GM18526 (cell line): ENCODE results near the gene PHKA2.

Experiments used
- POLR2A ChIP-seq: IDR thresholded peaks from 3 replicates; pipeline ENCODE4 v1.6.1; 2011; ENCODE audit not compliant: insufficient read length; ENCODE audit errors: extremely low read depth

The PHKA2 gene

DNA sequence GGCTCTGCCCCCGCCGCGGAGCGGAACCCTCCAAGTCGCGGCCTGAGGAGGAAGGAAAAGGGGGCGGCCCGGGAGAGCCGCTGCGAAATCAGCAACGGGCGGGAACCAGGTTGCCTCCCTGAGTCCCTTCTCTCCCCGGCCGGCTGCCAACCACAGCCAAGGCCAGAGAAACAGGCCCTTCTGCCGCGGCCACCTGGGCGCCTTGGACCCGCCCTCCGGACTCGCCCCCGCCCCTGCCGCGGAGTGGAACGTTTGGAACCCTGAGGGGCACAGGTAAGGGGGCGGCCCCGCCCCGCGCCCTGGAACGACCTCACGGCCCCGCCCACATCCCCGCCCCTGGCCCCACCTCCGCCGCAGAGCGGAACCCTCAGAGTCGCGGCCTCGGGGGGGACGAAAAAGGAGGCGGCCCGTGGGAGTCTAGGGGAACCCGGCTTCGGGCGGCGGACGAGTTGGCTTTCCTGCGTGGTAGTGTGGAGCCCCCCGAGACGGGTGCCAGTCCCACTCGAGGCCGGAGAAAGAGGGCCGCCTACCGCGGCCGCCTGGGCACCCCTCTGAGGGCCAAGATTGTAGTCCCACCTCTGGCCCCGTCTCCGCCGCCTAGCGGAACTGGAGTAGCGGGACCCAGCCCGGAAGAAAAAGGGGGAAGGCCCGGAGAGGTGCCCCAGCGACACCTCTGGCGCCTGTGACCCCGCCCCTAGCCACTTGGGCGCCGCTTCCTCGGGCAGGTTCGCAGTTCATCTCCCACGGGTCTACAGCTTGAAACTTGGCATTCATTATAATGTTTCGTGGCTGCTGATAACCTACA, 669 bp upstream of the PHKA2 start:
- TF ChIP-seq POLR2A: peak; percentile 64

DNA sequence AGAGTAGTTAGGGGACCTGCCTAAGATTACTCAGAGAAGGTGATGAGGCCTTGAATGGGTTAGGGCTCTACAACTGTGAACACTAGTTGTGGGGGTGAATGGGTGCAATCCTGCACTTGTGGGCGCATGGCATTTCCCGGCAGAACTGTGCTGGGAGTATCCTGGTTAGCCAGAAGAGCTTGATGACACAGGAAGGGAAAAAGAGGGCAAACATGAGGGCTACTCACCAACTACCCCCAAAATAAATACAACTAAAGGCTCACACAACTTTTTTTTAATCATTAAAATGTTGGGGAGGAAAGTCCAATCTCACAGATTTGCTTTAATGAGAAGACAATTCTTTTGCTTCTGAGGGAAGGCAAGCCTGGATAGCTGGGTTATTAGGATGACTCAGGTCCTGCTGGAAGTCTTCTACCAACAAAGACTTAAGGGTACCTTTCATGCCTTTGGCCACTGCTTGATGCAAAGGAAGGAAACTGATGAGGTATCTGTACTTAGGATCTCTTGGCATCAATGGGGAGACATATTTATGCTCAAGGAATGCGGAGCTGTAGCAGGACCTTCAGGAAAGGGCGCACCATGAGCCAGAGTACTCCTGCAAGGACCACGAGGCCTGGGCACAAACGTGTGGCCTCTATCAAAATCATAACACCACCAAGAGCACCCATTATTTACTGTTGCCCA, 2.6 kb downstream of the PHKA2 start:
- TF ChIP-seq POLR2A: no peak

DNA sequence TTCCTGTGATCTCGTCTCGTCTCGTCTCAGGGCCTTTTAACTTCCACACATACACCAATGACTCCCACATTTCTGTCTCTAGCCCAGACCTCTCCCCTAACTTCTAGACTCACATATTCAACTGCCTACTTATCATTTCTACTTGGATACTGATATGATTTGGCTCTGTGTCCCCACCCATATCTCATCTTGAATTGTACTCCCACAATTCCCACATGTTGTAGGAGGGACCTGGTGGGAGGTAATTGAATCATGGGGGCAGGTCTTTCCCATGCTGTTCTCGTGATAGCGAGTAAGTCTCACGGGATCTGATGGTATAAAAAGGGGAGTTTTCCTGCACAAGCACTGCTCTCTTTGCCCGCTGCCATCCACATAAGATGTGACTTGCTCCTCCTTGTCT, 8.9 kb downstream of the PHKA2 start:
- TF ChIP-seq POLR2A: no peak

DNA sequence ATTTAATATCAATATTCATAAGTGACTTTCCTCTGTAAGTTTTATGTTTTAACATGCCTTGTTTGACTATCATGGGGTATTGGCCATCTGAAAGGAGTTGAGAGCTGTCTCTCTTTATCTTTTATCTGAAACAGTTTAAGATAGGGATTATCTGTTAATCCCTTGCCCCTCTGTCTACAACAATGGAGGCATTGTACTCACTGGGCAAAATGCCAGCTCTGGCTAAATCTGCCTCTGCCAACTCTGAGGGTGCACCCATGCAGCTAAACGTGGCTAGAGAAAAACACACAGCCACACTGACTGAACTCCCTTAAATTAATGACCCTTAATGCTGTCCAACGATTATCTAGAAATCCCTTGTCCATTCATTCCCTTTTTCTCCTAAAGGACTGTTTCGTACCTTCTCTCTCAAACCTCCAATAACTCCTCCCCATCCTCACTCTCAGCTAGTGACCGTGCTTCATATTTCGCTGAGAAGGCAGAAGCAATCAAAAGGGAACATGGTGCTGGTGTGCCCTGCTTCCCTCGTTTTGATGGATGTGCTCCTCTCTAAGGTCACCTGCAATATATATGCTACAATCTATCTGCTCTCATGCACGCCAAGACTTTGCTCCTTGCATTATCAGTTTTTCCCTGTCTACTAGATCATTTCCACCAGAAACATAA, 10.3 kb downstream of the PHKA2 start:
- no peak for TF ChIP-seq POLR2A

DNA sequence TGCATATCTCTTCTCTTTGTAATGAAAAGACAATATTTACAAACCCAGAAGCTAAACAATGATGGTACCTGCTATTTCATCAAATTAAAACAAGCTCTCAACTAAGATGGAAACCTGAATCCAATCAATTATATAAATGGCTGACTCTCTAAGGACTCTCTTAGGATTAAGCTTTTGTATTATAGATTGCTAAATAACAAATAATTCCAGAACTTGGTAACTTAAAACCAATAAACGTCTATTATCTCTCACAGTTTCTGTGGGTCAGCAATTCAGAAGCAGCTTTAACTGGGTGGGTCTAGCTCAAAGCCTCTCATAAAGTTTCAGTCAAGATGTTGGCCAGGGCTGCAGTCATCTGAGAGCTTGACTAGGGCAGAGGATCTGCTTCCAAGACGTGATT, 12.4 kb downstream of the PHKA2 start:
- TF ChIP-seq POLR2A: no peak

DNA sequence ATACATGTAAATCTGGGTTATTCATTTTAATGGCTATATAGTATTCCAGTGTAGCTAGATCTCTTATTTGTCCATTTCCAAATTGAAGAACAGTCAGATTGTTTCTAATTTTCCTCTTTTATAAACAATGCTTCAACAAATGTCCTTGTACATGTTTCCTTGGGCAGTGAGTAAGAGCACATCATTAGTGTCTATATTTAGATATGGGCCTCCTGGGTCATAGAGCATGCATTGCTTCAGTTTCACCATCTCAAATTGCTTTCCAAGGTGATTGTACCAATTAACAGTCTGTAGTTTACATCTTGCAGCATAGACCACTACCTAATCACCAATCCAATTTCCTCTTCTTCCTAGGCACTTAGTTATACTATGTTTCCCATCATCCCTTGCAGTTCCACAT, 13.4 kb downstream of the PHKA2 start:
- TF ChIP-seq POLR2A: no peak

DNA sequence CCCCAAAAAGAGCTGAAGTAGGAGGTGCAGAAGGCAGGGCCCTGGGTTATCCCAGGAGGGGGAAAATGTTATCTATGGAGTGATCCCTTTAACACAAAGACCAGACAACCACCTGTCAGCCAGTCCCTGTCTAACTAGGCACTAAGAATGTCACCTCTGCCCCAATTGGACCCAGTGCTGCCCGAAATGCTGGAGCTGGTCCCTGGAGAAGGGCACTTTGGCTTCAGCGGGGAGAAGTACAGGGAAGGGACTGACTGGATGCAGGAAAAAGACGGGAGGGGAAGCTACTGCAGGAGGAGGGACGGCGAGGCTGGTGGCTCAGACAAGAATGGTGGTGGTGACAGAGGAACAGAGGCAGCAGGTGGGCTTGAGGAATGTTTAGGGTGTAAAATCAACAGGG, 17.3 kb downstream of the PHKA2 start:
- TF ChIP-seq POLR2A: no peak

DNA sequence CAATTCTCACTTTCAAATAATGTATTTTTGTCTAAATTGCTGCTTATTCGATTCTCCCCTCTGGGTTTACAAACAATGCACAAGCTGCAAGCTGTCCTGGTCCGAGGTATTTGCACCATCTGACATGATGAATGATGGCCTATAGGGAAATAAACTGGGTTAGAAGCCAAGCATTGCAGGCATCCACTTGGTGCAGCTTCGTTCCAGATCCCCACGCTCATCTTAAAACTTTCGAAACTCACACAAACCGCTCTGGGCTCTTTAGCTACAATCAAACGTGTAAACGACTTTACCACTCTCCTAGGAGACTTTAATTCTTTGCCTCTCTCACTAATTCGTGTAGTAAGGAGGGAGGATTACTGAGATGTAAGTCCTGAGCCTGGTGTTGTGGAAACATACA, 19.0 kb downstream of the PHKA2 start:
- TF ChIP-seq POLR2A: no peak

DNA sequence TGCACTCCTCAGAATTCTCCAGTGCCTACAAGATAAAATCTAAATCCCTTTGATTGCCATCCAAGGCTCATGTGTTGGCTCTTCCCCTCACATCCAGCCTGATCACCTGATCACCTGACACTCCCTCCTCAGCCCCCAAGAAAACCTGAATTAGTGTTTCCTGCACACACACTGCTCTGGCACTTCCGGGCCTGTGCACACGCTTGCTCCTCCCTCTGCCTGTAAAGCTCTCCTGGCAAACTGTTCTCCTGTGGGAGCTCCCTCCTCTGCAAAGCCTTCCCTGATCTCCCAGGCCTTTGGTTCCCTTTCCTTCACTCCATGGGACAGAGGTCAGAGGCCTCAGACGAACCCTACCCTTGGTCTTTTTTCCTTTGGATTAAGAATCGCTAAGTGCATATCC, 19.9 kb downstream of the PHKA2 start:
- TF ChIP-seq POLR2A: no peak

DNA sequence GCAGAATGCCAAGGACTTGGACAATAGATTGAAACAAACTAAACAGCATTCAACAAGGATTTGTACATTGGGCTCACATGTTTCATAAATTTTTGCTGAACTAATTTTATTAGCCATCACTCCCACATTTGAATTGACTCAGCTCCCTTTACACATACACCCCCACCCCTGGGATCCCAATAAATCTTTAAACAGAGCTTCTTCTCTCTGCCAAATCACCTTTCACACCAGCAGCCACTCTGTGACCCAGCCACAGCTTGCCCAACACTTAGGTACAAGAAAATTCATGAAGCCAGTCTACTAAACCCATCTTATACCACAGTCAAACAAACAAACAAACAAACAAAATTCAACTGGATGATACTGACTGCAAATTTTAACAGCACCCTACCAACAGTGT, 21.6 kb downstream of the PHKA2 start:
- TF ChIP-seq POLR2A: no peak

DNA sequence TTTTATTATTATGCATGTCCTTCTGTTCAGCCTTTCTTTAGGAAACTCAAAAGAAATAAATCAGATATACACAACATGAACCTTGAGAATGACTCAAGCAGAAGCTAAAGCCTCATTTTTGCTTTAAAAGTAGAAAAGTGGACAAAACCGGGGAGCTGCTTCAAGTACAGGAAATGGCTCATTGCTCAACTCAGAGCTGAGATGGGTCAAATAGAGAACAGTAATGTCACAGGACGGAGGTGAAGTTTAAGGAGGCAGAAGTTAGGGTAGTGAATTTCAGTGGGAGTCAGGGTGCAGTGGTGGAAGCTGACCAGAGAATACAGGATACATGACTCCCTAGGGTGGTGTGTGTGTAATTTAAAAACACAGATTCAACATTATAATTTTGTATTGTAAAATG, 22.2 kb downstream of the PHKA2 start:
- no peak for TF ChIP-seq POLR2A

DNA sequence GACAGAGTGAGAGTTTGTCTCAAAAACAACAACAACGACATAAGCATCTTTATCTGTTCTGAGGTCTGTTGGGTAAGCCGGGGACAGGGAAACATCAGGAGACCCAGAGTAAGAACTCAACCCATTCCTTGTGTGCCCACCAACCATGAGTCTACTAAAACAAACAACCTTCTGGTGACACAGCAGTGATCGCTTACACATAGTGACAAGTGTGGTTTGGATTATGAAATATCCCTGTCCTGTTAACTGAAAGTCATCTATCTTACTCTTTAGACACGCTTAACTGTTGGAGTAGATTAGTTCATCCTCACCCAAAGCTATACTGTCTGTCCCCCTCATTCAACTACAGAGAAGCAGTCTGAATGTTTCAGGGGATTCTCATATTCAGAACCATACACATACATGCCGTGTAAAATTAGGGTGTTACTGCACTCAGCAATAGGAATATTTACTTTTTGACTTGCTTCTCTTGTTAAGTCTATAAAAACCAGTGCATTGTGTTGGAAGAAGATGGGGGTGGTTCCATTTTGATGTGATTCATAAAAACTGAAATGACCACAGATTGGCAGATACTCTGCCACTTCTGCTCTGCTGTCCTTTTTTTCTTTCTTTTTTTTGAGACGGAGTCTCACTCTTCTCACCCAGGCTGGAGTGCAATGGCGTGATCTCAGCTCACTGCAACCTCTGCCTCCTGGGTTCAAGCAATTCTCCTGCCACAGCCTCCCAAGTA, 27.4 kb downstream of the PHKA2 start:
- TF ChIP-seq POLR2A: no peak

DNA sequence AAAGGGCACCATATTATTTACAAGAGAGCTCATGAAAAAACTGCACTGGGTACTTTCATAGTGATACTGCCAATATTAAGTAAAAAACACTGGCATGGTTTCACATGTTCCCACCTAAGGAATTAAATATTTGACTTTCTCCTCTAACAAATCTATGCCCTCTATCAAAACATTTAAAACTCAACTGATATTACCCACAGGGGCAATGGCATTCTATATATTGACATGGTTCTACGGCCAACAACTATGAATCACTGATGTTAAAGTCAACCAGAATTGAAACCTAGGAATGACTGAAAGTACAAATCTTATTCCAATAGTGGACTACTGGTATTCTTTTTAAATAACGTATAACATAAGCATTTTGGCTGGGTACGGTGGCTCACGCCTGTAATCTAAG, 28.2 kb downstream of the PHKA2 start:
- TF ChIP-seq POLR2A: no peak

DNA sequence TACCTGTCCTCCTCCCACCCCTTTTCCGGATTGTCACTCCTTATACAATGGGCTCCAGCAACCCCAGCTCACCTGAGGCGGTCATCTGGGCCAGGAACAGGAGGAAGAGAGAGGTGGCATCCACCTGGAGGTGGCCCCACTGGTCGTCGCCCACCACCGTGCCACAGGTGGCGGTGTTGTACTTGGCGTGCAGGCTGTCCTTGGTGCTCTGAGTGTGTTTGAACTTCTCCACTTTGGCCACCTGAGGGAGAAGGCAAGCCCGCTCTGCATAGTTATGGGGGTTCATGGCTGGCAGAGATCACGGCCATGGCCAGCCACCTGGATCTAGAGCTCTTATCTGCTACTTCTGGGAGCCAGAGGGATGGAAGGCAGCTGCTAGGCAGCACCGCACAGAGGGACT, 32.9 kb downstream of the PHKA2 start:
- TF ChIP-seq POLR2A: no peak

DNA sequence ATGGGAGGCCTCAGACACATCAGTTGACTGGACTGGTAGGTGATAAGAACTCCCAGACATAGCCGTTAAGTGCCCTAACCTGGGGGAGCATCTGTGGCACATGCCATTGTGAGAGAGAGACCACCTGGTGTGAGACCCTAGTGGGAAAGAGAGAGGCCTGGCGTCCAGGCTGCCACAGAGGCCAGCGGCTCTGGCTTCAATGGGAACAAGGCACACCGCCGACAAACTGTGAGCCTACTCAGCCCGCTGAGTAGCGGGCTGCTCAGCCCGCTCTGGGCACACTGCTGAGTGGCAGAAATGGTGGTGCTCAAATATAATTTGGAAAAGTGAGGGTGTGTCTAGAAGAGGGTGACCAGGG, 34.0 kb downstream of the PHKA2 start:
- TF ChIP-seq POLR2A: no peak

DNA sequence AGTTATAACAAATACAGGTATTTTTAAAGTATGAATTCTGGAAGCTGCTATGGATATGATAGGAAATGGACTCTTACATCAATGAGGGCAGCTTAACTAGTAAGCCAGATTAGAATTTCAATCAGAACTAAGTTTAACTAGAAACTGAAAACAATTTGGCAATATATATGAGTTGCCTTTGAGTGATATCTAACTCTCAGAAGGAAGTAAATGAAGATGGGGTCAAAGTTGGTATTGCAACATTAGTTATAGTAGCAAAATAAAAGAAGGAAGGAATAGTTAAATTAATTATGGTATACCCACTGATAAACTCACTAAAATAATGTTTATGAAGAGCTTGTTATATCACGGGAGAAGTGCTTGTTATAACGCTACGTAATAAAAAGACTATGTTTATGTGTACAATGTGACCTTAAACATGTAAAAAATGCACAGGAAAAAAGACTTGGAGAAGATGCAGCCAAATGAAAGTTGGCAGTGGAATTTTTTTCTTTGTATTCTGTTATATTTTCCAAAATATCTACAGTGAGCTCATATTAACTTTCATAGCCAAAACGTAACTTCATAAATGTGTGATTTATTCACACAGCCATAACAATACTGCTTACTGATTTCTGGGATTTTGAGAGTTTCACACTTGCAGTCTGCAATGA, 34.5 kb downstream of the PHKA2 start:
- no peak for TF ChIP-seq POLR2A

DNA sequence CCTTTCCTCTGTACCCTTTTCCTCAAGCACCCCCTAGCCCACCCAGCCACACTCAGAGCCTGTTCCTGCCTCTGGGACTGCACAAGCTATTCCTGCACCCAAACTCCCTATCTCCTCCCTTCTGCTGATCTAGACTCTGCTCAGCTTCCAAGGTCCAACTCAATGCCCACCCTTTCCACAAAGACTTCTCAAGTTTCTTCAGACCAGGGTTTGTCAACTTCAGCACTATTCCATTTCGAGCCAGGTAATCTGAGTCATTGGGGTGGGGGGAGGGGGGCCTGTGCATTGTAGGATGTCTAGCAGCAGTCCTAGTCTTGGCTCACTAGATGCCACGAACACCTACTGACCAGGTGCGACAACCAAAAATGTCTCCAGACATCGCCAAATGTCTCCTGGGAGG, 37.3 kb downstream of the PHKA2 start:
- no peak for TF ChIP-seq POLR2A
